ENCODE data around the gene HK1. TPM values are rescaled to one million over a fixed set of nuclear protein-coding genes. Genes with fewer than 3 reads are reported as not detected.
A peak's percentile ranks its signal among the peaks of the same experiment; 100 is the strongest.

HK1 gene
- total RNA-seq, 1 donor from 2014 or later: 185 TPM

GRCh38 chr10:69360485-69361302 is 82.4 kb downstream of the HK1 start:
- DNase-seq: no peak
- no peaks in the 10 kb centered on the region for H3K9me3 Mint-ChIP-seq
- H3K36me3 Mint-ChIP-seq (ENCODE audit: low read depth): peaks cover 35% of the 10 kb centered on the region
- intact Hi-C loops (cut with micrococcal nuclease): no loop called here
- no peak overlapping the region for H3K4me3 Mint-ChIP-seq
- H3K4me1 Mint-ChIP-seq: peaks cover 48% of the 10 kb centered on the region
- no peaks in the 10 kb centered on the region for H3K27me3 Mint-ChIP-seq
- peak overlapping the region; percentile 79 for H3K27ac Mint-ChIP-seq

- no peaks in the 10 kb centered on the region for H3K9me3 Mint-ChIP-seq
- peaks cover 48% of the 10 kb centered on the region for H3K4me1 Mint-ChIP-seq
- H3K27ac Mint-ChIP-seq: peak overlapping the region; percentile 1
- H3K4me3 Mint-ChIP-seq: no peak overlapping the region
- intact Hi-C loops (cut with micrococcal nuclease): no loop called here
- no peaks in the 10 kb centered on the region for H3K27me3 Mint-ChIP-seq
- peaks cover 32% of the 10 kb centered on the region for H3K36me3 Mint-ChIP-seq (ENCODE audit: low read depth)
- no peak for DNase-seq
These were observed 83.0 kb downstream of the HK1 start for GRCh38 chr10:69361303-69361614.

- Mint-ChIP-seq H3K4me3 (no peak overlapping the region), H3K4me1 (peaks cover 51% of the 10 kb centered on the region), H3K36me3 (ENCODE audit: low read depth) (peaks cover 36% of the 10 kb centered on the region), H3K27me3 (no peaks in the 10 kb centered on the region), H3K27ac (no peak overlapping the region), H3K9me3 (no peaks in the 10 kb centered on the region)
- DNase-seq: peak; percentile 62
- intact Hi-C loops (cut with micrococcal nuclease): no loop called here
These were observed 84.2 kb downstream of the HK1 start for GRCh38 chr10:69362471-69362954.

GRCh38 chr10:69363666-69364065 is 85.4 kb downstream of the HK1 start:
- H3K36me3 Mint-ChIP-seq (ENCODE audit: low read depth): peaks cover 37% of the 10 kb centered on the region

GRCh38 chr10:69364232-69364940 is 86.1 kb downstream of the HK1 start:
- intact Hi-C loops (cut with micrococcal nuclease): no loop called here
- DNase-seq: no peak
- no peaks in the 10 kb centered on the region for H3K27me3 Mint-ChIP-seq
- no peak overlapping the region for H3K4me3 Mint-ChIP-seq
- peak overlapping the region; percentile 3 for H3K27ac Mint-ChIP-seq
- no peaks in the 10 kb centered on the region for H3K9me3 Mint-ChIP-seq
- H3K4me1 Mint-ChIP-seq: peaks cover 39% of the 10 kb centered on the region
- H3K36me3 Mint-ChIP-seq (ENCODE audit: low read depth): peaks cover 42% of the 10 kb centered on the region

More at GRCh38 chr10:69363666-69364065, 85.4 kb downstream of the HK1 start:
- DNase-seq: no peak
- Mint-ChIP-seq H3K4me3 (no peak overlapping the region), H3K4me1 (peaks cover 44% of the 10 kb centered on the region), H3K27me3 (no peaks in the 10 kb centered on the region), H3K9me3 (no peaks in the 10 kb centered on the region), H3K27ac (peak overlapping the region; percentile 49)
- intact Hi-C loops (cut with micrococcal nuclease): no loop called here

GRCh38 chr10:69366738-69367137 is 88.4 kb downstream of the HK1 start:
- Mint-ChIP-seq H3K27ac (no peak overlapping the region), H3K36me3 (ENCODE audit: low read depth) (peaks cover 53% of the 10 kb centered on the region), H3K9me3 (no peaks in the 10 kb centered on the region), H3K4me1 (peaks cover 22% of the 10 kb centered on the region), H3K4me3 (no peak overlapping the region), H3K27me3 (no peaks in the 10 kb centered on the region)
- intact Hi-C loops (cut with micrococcal nuclease): no loop called here
- DNase-seq: no peak

- Mint-ChIP-seq H3K36me3 (ENCODE audit: low read depth) (peaks cover 56% of the 10 kb centered on the region), H3K27me3 (no peaks in the 10 kb centered on the region), H3K27ac (no peak overlapping the region), H3K4me1 (peaks cover 19% of the 10 kb centered on the region), H3K9me3 (no peaks in the 10 kb centered on the region), H3K4me3 (no peak overlapping the region)
- no peak for DNase-seq
- intact Hi-C loops (cut with micrococcal nuclease): no loop called here
These were observed 89.2 kb downstream of the HK1 start for GRCh38 chr10:69367469-69367868.

GRCh38 chr10:69372126-69372980 is 94.1 kb downstream of the HK1 start:
- peaks cover 62% of the 10 kb centered on the region for H3K36me3 Mint-ChIP-seq (ENCODE audit: low read depth)
- H3K27me3 Mint-ChIP-seq: no peaks in the 10 kb centered on the region
- DNase-seq: no peak
- intact Hi-C loops (cut with micrococcal nuclease): no loop called here
- peak overlapping the region; percentile 23 for H3K27ac Mint-ChIP-seq
- H3K9me3 Mint-ChIP-seq: no peaks in the 10 kb centered on the region
- no peak overlapping the region for H3K4me3 Mint-ChIP-seq
- H3K4me1 Mint-ChIP-seq: peaks cover 3% of the 10 kb centered on the region

- peaks cover 3% of the 10 kb centered on the region for H3K4me1 Mint-ChIP-seq
- no peaks in the 10 kb centered on the region for H3K27me3 Mint-ChIP-seq
- intact Hi-C loops (cut with micrococcal nuclease): no loop called here
- no peaks in the 10 kb centered on the region for H3K9me3 Mint-ChIP-seq
- no peak for DNase-seq
- no peak overlapping the region for H3K4me3 Mint-ChIP-seq
- peak overlapping the region; percentile 66 for H3K27ac Mint-ChIP-seq
- peaks cover 69% of the 10 kb centered on the region for H3K36me3 Mint-ChIP-seq (ENCODE audit: low read depth)
These were observed 95.9 kb downstream of the HK1 start for GRCh38 chr10:69374242-69374641.

- no peak overlapping the region for H3K4me3 Mint-ChIP-seq
- peaks cover 3% of the 10 kb centered on the region for H3K4me1 Mint-ChIP-seq
- no peaks in the 10 kb centered on the region for H3K27me3 Mint-ChIP-seq
- H3K9me3 Mint-ChIP-seq: no peaks in the 10 kb centered on the region
- DNase-seq: no peak
- peak overlapping the region; percentile 20 for H3K27ac Mint-ChIP-seq
- H3K36me3 Mint-ChIP-seq (ENCODE audit: low read depth): peaks cover 72% of the 10 kb centered on the region
- intact Hi-C loops (cut with micrococcal nuclease): no loop called here
These were observed 96.6 kb downstream of the HK1 start for GRCh38 chr10:69374931-69375306.

GRCh38 chr10:69375307-69376151 is 97.2 kb downstream of the HK1 start:
- DNase-seq: no peak
- no peaks in the 10 kb centered on the region for H3K27me3 Mint-ChIP-seq
- H3K4me3 Mint-ChIP-seq: no peak overlapping the region
- intact Hi-C loops (cut with micrococcal nuclease): no loop called here
- no peak overlapping the region for H3K27ac Mint-ChIP-seq
- no peaks in the 10 kb centered on the region for H3K9me3 Mint-ChIP-seq
- H3K36me3 Mint-ChIP-seq (ENCODE audit: low read depth): peaks cover 71% of the 10 kb centered on the region
- peaks cover 3% of the 10 kb centered on the region for H3K4me1 Mint-ChIP-seq

GRCh38 chr10:69376662-69377061 is 98.4 kb downstream of the HK1 start:
- Mint-ChIP-seq H3K36me3 (ENCODE audit: low read depth) (peaks cover 61% of the 10 kb centered on the region), H3K27ac (no peak overlapping the region)
- intact Hi-C loops (cut with micrococcal nuclease): no loop called here

GRCh38 chr10:69377191-69377590 is 98.9 kb downstream of the HK1 start:
- no peak for DNase-seq
- intact Hi-C loops (cut with micrococcal nuclease): no loop called here
- Mint-ChIP-seq H3K4me1 (peaks cover 3% of the 10 kb centered on the region), H3K27ac (no peak overlapping the region), H3K36me3 (ENCODE audit: low read depth) (peaks cover 61% of the 10 kb centered on the region), H3K9me3 (no peaks in the 10 kb centered on the region), H3K4me3 (no peak overlapping the region), H3K27me3 (no peaks in the 10 kb centered on the region)

More at GRCh38 chr10:69376662-69377061, 98.4 kb downstream of the HK1 start:
- Mint-ChIP-seq H3K4me1 (peaks cover 3% of the 10 kb centered on the region), H3K27me3 (no peaks in the 10 kb centered on the region), H3K9me3 (no peaks in the 10 kb centered on the region), H3K4me3 (no peak overlapping the region)
- DNase-seq: no peak
